ENCODE data around the gene TCP1. TPM values are rescaled to one million over a fixed set of nuclear protein-coding genes. Genes with fewer than 3 reads are reported as not detected.

The TCP1 gene
- total and polyA plus RNA-seq, 8 donors: 43.7 to 91.7 (median 75.2) TPM

DNA sequence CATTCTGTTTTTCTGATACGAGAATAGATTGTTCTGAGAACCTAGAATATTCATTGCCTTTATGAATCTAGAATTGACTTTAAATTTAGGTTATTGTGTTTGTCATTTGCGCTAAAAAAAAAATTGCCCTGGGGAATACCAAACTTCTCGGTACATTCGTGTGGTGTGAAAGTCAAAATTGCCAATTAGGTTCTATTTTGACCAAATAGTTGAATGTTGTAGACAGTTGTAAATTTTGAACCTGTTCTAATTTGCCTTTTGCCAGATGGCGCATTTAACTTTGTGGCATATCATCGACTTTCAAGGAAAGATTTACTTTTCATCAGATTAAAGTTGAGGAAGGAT, 59.1 kb downstream of the TCP1 start:
- FAIRE-seq (no peak), ATAC-seq (no peak), DNase-seq (no peak)
- WGBS, 2 donors: 52 to 58% methylated on average over 6 of the region's 6 CpGs
- TF ChIP-seq, protein P1, sequence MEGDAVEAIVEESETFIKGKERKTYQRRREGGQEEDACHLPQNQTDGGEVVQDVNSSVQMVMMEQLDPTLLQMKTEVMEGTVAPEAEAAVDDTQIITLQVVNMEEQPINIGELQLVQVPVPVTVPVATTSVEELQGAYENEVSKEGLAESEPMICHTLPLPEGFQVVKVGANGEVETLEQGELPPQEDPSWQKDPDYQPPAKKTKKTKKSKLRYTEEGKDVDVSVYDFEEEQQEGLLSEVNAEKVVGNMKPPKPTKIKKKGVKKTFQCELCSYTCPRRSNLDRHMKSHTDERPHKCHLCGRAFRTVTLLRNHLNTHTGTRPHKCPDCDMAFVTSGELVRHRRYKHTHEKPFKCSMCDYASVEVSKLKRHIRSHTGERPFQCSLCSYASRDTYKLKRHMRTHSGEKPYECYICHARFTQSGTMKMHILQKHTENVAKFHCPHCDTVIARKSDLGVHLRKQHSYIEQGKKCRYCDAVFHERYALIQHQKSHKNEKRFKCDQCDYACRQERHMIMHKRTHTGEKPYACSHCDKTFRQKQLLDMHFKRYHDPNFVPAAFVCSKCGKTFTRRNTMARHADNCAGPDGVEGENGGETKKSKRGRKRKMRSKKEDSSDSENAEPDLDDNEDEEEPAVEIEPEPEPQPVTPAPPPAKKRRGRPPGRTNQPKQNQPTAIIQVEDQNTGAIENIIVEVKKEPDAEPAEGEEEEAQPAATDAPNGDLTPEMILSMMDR (IDR thresholded peaks at IDR 0.05): no peak
- no peaks in the 10 kb centered on the region for H3K27me3 ChIP-seq
- H3K4me1 ChIP-seq: peaks cover 9 to 36% (median 28%) of the 10 kb centered on the region in 3 donors
- H3K27ac ChIP-seq: no peak overlapping the region
- intact Hi-C loops (cut with DNase I): loop anchor here in 1 of 3 donors (10.0 kb wide), 1 partner anchor 54 kb away; the partner anchor contains the start of gene TCP1
- H3K4me3 ChIP-seq: no peak overlapping the region
- no peaks in the 10 kb centered on the region for H3K36me3 ChIP-seq
- no peaks in the 10 kb centered on the region for H3K9me3 ChIP-seq

DNA sequence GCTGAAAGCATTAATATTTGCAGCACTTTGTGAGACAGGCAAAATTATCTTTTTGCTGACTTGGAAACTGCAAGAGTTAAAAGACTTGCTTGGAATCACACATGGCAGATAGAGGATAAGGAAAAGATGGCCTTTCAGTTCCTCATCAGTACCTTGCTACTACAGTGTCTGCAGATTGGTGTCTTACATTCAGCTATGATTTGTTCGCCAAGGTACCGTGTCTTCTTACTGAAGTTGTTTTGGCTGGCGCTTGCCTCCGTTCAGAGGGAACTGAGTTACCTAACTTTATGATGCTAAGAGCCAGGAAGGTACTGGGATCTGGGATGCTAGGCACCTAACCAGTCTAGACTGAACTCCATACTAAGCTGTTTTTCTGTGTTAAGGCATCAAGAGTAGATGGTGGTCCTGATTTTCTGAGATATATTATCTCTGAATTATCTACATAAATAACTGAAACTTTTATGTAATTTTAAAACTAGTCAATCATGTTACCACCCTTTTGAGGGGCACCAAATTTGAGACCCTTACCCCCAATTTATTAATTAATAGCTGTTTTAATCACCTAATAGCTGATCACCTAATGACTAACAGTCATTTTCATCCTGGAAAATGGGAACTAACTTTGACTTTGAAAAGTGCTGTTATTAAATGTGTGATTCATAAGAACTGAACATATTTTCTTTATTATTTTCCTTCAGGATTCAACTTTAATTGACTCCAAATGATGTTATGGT, 59.6 kb downstream of the TCP1 start:
- ATAC-seq: no peak
- Histone ChIP-seq H3K27ac (no peak overlapping the region), H3K4me1 (peaks cover 13 to 39% (median 28%) of the 10 kb centered on the region in 3 donors), H3K4me3 (peak overlapping the region in 2 of 4 donors; percentile 65 to 89), H3K9me3 (no peaks in the 10 kb centered on the region), H3K36me3 (no peaks in the 10 kb centered on the region), H3K27me3 (no peaks in the 10 kb centered on the region)
- WGBS, 2 donors: 12 to 21% methylated on average over 4 of the region's 4 CpGs
- no peak for FAIRE-seq
- DNase-seq: no peak
- TF ChIP-seq, protein P1 (IDR thresholded peaks at IDR 0.05): no peak
- intact Hi-C loops (cut with DNase I): loop anchor here in 1 of 3 donors (10.0 kb wide), 2 partner anchors 55 to 115 kb away; partner anchors contain the start of gene TCP1

DNA sequence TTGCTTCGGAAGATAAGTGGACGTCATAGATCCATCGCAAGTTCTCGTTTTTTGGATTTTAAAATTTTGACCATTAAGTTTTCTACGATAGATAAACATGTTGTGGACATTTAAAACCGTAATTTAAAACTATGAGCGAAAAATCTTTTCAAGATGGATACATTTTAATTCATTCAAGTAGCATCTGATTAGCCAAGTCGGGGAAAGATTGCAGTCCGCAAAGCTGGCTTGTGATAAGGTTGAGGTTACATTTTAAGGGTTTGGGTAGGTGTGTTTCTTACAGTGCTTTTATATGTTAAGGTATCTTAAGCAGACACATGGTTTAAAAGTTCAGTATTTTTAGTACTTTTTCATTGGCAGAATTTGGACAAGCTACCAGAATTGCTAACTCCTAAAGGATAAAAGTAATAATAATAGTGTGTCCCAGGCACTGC, 60.9 kb downstream of the TCP1 start:
- Histone ChIP-seq H3K4me3 (peak overlapping the region; percentile 65 to 89 (median 88)), H3K36me3 (no peaks in the 10 kb centered on the region), H3K4me1 (peaks cover 13 to 40% (median 28%) of the 10 kb centered on the region in 3 donors), H3K27ac (peak overlapping the region in 2 of 4 donors; percentile 99), H3K27me3 (no peaks in the 10 kb centered on the region), H3K9me3 (no peaks in the 10 kb centered on the region)
- DNase-seq: no peak
- 1% methylated on average over 9 of the region's 9 CpGs for WGBS, 2 donors
- TF ChIP-seq, protein P1 (IDR thresholded peaks at IDR 0.05): no peak
- FAIRE-seq: peak; percentile 5
- intact Hi-C loops (cut with DNase I): loop anchor here in 1 of 3 donors (10.0 kb wide), 1 partner anchor 116 kb away; no protein-coding TSS in a partner anchor
- ATAC-seq: no peak

Other genes with a start within 250 kb of the TCP1 start
- 100 to 1,000 TPM; 155 to 792 (median 241) TPM for gene SOD2, start 96.4 kb downstream of the TCP1 start, total RNA-seq
- gene SOD2, start 96.4 kb downstream of the TCP1 start, polyA plus RNA-seq: 100 to 1,000 TPM in 1 of 2 donors, 10 to 100 TPM in 1; 97.7 to 162 TPM
- 10 to 100 TPM; 35.6 to 51.4 (median 42.8) TPM for gene WTAP, start 62.1 kb downstream of the TCP1 start, total RNA-seq
- 10 to 100 TPM; 55.4 to 85.6 TPM for gene WTAP, start 62.1 kb downstream of the TCP1 start, polyA plus RNA-seq
- 1 to 10 TPM; 3.3 to 9.6 (median 7.4) TPM for gene ACAT2, start 27.6 kb downstream of the TCP1 start, total RNA-seq
- 10 to 100 TPM in 1 of 2 donors, 1 to 10 TPM in 1; 6.7 to 10.1 TPM for gene ACAT2, start 27.6 kb downstream of the TCP1 start, polyA plus RNA-seq
- 10 to 100 TPM; 19.3 to 28.2 (median 25.0) TPM for gene MRPL18, start 865 bp upstream of the TCP1 start, total RNA-seq
- gene MRPL18, start 865 bp upstream of the TCP1 start, polyA plus RNA-seq: 10 to 100 TPM; 45.0 to 47.9 TPM
- gene PNLDC1, start 10.7 kb upstream of the TCP1 start, total RNA-seq: 1 to 10 TPM in 1 of 6 donors, under 1 TPM in 5; 0.21 to 1.4 (median 0.46) TPM
- 1 to 10 TPM; 1.4 to 1.7 TPM for gene PNLDC1, start 10.7 kb upstream of the TCP1 start, polyA plus RNA-seq
- not detected for gene MAS1, start 101.4 kb upstream of the TCP1 start, total RNA-seq
- gene MAS1, start 101.4 kb upstream of the TCP1 start, polyA plus RNA-seq: under 1 TPM in 1 of 2 donors, not detected in 1; under 0.01 TPM
- 10 to 100 TPM; 27.5 to 54.0 (median 37.7) TPM for gene IGF2R, start 179.5 kb upstream of the TCP1 start, total RNA-seq
- gene IGF2R, start 179.5 kb upstream of the TCP1 start, polyA plus RNA-seq: 10 to 100 TPM; 11.0 to 14.5 TPM